Stimulated activated CD8-positive, alpha-beta memory T cell treated with anti-CD3 and anti-CD28 coated beads, Interleukin-2, amount 100 ng/mL, for 48 hours (primary cell): ENCODE results near the gene NQO2.
"Not testable (repeated sequence)": the region's sequence is repeated elsewhere in the genome, so short reads cannot be mapped to it uniquely, and the experiment has no call there.

Experiments
- DNase-seq, 2 donors: peaks; one replicate each; pipeline ENCODE4 v3.0.0-alpha.2; 2020; ENCODE audit warnings: low read depth in 2 of 2

NQO2 gene

DNA sequence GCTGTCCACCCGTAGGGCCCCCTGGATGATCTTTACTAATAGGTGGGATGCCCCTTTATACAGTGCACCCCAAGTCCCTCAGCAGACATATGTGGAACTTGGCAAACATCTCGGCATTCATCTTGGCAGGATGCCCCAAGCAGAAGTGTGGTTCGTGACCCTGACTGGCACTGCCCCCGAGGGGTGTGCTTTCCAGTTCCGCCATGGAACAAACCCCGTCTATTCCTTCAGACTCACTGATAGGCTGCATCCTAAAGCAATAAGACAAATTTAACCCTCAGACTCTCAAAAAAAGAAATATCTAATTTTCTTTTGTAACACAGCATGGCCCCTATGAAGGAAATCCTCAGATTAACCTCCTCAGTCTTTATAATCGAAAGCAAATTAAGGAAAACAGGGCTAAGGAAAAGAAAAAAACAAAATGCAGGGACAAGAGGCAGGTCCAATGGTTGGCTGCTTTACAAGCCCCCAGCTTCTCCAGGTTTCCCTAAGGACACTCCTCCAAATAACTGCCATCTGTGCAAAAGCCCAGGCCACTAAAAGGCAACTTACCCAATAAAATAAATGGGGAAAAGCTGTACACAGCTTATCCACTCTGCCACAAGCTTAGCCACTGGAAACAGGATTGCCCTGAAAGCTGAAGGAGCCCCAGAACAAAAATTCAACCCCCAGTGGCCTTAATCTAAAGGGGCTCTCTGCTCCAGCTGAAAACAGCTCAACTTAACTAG, 38.1 kb downstream of the NQO2 start:
- no peak for DNase-seq

DNA sequence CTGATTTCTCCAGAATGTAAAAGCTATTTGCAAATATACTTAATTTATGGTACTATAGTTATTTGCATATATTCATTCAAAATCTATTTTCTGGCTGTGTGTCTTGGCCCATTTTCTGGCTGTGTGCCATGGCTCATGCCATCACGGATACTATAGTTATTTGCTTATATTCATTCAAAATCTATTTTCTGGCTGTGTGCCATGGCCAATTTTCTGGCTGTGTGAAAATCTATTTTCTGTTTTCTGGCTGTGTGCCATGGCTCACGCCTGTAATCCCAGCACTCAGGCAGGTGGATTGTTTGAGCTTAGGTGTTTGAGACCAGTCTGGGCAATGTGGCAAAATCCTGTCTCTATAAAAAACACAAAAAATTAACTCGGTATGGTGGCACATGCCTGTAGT, 39.7 kb downstream of the NQO2 start:
- DNase-seq = no peak

DNA sequence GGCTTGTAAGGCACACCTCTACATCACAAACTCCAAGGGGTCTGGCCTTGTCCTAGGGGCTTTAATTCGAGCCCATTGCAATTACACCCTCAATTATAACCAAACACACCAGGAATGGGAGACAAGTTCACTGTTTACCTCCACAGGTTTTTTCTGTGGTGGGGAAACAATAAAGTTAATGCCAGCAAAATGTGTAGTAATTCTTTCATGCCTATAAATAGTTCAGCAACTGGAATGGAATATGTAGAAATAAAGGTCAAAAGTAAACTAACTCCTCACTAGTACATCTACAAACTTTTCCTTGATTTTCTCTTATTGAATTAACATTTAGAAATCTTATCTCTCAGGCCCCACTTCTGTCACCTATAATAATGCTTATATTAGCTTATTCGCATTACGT, 41.5 kb downstream of the NQO2 start:
- DNase-seq = no peak

DNA sequence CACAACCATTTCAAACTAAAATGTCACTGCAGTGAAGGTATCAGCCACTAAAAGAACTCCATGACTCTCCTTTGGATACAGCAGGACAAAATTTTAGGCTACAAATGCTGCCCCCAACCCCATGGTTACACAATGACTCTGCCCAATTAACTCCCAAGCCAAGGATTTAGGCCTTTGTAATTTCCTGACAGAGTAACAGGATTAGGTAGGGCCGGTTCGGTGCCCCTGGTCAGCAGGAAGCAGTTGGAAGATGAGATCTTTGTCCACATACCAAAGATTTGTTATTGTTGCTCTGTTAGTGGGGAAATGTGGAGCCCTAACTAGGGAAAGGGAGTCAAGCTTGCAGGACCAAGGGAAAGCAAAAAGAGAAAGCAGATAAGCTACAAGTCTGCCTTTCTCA, 41.9 kb downstream of the NQO2 start:
- DNase-seq = no peak

DNA sequence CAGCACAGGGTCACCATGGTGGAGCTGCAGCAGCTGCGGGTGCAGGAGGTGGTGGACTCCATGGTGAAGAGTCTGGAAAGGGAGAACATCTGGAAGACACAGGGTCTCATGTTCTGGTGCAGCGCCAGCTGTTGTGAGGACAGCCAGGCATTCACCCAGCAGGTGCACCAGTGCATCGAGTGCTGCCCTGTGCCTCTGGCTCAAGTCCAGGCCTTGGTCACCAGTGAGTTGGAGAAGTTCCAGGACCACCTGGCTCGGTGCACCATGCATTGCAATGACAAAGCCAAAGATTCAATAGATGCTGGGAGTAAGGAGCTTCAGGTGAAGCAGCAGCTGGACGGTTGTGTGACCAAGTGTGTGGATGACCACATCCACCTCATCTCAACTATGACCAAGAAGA, 45.7 kb downstream of the NQO2 start:
- no peak for DNase-seq

DNA sequence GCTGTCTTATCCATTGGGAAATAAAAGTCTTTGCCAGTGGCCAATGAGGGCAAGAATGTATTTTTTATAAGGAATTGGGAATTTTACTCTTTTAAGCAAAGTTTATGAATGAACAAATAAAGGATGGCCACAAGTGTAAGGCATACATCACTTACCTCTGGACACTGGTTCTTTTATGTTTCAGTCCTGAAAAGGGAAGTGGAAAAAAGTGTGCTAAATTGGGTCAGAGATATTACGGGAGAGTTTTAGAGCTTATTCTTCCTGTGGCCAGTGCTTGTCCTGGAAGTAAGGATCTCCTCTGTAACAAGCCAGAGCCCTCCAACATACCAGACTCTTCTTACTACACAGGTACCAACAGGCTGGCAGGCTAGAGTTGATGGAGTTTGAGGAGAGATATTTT, 46.1 kb downstream of the NQO2 start:
- DNase-seq = no peak

DNA sequence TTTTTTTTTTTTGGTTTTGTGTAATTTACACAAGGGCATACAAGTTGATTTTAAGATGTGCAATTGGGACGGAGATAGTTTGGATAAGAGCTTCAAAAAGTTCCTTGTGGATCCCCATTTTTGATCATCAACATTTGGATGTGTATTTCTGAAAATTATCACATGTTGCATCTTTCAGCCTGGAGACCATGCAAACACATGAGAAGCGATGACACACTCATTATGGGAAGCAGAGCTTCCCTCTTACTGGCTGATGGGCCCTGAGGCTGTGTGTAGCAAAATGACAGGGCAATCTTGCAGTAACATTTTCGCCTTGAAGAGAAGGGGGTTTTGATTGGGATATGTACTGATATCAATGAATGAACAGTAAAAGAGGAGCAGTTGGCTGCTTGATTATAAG, 46.6 kb downstream of the NQO2 start:
- no peak for DNase-seq

DNA sequence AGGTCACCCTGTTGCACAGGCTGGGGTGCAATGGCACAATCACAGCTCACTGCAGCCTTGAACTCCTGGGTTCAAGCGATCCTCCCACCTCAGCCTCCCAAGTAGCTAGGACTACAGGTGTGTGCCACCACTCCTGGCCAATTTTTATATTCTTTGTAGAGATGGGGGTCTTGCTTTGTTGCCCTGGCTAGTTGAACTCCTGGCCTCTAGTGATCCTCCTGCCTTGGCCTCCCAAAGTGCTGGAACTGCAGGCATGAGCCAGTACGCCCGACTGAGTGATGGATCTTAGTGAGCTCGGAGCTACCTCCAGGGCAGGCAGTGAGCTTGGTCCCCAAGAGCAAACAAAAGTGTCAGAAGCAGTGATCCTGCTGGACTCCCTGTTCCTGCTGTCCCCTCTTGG, 48.3 kb downstream of the NQO2 start:
- DNase-seq = not testable (repeated sequence)

DNA sequence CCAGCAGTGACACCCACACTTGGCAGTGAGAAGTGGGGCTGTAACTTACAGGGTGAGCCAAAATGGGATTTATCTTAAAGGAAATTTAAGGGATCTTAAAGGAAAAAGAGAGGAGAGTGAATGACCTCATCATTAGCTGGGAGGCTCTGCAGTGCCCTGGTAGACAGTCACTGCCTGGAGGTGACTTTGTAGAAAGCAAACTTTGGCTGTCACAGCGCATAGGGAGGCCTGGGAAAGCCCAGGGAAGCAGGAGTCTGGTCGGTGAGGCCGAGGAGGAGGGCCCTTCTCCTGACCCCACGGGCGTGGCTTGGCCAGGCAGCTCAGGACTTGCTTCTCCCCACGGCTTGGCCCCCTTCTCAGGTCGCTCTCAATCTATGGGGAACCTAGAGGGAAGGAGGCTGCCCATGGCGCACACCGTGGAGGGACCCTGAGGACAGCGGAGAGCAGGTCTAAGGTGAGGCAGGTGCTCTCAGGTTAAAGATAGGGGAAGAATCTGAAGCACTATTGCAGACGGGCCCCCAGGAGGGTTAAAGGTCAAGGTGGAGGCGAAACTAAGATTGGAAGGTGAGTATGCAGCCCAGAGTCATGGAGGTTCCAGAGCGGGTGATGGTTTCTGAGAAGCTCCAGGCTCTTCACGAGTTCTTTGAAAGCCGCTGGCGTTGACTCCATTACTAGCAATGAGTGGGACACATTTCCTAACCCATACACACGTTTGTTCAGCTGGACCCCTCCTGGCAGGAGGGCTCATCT, 53.0 kb downstream of the NQO2 start:
- DNase-seq = no peak

DNA sequence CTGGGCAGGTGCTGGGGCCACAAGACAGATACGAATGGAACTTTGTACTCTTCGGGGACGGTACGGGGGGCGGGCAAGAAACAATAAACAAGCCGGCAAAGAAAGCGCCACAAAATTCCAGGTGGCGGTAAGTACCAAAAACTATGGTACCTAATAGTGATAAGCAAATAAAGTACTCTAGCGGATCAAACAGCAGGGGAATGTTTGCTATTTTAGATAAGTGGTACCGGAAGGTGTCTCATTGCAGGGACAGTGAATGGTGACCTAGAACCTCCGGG, 53.5 kb downstream of the NQO2 start:
- DNase-seq = no peak

DNA sequence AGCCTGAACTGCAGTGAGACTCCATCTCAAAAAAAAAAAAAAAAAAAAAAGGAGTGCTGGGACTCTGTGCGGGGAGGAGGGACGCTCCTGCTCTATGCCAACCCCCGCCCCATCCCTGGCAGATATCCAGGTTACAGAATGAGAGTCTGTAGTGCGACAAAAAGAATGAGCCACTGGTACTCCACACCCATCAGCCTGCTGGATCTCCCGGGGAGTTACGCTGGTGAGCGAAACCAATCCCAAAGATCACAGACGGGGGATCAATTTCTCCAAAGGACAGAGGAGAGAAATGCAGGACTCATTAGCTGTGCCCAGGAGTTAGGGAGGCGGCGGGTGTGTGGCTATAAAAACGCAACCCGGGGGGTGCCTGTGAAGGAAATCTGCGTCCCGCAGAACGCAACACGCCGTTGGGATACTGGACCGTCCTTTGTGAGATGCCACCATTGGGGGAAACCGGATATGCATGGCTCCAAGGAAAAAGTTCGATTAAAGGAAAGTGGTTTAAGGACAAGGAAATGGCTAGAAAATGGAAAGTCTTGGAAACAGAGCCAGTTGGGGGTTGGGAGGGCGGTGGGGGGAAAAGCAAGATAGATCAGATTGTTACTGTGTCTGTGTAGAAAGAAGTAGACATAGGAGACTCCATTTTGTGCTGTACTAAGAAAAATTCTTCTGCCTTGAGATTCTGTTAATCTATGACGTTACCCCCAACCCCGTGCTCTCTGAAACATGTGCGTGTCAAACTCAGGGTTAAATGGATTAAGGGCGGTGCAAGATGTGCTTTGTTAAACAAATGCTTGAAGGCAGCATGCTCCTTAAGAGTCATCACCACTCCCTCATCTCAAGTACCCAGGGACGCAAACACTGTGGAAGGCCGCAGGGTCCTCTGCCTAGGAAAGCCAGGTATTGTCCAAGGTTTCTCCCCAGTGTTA, 54.8 kb downstream of the NQO2 start:
- DNase-seq = not testable (repeated sequence)

DNA sequence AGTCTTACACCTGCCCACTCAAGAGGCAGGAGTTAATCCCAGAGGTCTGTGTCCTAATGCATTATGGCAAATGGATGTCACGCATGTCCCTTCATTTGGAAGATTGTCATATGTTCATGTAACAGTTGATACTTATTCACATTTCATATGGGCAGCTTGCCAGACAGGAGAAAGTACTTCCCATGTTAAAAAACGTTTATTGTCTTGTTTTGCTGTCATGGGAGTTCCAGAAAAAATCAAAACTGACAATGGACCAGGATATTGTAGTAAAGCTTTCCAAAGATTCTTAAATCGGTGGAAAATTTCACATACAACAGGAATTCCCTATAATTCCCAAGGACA, 55.4 kb downstream of the NQO2 start:
- not testable (repeated sequence) for DNase-seq

DNA sequence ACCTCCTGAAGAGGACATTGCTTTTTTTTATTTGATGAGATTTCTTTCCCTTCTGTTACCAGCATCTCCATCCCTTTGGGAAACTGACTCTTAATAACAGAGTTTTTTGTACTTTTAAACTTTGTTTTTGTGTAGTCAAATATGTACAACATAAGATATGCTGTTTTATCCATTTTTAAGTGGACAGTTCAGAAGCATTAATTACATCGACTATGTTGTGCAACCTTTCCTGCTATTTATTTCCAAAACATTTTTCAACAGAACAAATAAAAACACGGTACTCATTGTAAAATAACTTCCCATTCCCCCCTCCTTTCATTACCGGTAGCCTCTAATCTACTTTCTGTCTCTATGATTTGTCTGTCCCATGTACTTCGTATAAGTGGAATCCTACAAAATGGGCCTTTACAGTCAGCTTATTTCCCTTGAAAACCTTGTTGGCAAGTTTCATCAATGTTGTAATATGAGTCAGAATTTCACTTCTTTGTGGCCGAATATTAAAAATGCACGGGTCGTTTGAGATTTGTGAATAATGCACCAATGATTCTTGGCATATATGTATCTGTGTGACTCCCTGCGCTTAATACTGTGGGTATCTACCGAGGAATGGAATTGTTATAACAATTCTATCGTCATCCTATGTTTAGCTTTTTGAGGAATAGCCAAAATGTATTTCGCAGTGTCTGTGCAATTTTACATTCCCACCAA, 57.5 kb downstream of the NQO2 start:
- DNase-seq = no peak

DNA sequence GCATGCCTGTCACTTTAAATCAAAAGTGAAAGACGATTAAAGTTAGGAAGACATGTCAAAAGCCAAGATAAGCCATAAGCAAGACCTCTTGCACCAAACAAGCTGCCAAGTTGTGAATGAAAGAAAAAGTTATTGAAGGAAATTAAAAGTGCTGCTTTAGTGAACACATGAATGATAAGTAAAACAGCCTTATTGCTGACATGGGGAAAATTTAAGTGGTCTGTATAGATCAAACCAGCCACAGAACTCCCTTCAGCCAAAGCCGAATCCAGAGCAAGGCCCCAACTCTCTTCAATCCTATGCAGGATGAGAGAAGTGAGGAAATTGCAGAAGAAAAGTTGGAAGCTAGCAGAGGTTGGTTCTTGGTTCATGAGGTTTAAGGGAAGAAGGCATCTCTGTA, 59.3 kb downstream of the NQO2 start:
- no peak for DNase-seq

DNA sequence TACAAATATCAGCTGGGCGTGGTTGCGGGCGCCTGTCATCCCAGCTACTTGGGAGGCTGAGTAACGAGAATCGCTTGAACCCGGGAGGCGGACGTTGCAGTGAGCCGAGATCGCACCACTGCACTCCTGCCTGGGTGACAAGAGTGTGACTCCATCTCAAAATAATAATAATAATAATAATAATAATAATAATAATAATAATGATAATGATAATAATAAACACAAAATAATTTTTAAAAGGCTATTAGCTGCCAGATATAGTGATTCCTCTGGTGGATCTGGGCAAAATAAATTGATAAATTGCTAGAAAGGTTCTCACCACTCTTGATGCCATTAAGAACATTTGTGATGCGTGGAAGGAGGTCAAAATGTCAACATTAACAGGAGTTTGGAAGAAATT, 60.4 kb downstream of the NQO2 start:
- DNase-seq = not testable (repeated sequence)

DNA sequence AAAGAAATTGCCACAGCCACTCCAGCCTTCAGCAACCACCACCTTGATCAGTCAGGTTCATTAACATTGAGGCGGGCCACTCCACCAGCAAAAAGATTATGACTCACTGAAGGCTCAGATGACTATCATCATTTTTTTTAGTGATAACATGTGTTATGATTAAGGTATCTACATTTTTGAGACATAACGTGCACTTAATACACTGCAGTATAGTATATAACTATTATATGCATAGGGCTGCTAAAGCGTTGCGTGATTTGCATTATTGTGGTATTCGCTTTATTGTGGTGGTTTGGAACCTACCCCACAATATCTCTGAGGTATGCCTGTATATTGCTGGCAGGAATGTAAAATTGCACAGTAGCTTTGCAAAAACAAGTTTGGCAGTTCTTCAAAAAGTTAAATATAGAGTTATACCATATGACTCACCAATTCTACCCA, 61.8 kb downstream of the NQO2 start:
- DNase-seq = no peak

DNA sequence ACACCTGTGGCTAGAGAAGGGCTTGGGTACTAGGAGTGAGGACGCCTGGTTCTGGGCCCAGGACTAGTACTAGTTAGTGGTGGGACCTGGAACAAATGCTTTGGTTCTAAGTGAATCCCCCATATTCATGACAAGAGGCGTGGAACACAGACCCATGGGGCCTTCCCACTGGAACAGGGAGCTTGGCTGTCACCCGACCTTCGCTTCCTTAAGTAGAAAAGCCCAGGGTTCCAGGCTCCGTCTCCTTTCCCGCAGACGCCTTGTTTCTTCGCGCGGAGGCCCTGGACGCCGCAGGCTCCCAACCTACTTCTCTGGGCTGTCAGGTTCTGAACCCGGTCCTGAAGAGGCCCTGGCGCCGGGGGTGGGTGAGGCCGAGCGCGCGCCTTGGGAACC, 63.6 kb downstream of the NQO2 start:
- not testable (repeated sequence) for DNase-seq

DNA sequence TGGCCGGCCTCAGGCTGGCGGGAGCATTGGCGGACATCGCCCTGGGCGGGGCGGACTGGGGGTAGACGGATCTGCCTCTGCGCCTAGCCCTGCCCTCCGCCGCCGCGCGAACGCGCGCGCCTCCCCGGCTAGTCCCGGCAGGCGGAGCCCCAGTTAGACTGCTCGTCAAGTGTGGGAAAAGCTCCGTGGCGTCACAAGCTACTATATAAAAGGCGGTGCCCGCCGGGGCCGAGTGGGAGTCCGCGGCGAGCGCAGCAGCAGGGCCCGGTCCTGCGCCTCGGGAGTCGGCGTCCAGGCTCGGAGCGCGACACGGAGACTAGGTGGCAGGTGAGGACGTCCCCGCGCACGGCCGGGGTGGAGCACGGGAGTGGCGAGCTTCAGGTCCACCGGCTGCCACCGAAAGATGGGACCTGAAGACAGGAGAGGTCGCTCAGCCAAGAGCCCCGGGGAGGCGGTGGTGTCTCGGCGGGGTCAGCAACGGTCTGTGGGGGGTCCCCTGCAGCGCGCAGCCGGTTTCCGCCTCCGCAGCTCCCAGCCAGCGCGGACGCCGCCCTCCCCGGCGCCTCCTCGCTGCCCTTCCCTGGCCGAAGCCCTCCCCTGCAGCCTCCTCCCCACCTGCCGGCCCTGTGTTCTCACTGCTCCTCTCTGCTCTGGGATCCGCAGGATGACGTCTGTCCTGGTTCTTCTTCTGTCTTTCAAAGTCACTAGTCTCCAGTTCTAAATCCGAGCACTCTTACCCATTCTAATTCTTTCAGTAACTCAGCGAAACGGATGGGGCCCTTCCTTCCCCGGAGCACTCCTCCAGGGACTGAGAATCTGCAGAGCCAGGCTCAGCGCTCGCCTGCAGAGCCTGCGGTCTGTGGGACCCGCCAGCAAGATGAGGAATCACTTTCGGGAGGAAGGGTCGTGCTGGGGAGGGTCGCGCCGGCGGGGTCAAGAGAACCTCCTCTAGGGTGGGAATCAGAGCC, 64.3 kb downstream of the NQO2 start:
- peak; percentile 83 to 89 for DNase-seq

DNA sequence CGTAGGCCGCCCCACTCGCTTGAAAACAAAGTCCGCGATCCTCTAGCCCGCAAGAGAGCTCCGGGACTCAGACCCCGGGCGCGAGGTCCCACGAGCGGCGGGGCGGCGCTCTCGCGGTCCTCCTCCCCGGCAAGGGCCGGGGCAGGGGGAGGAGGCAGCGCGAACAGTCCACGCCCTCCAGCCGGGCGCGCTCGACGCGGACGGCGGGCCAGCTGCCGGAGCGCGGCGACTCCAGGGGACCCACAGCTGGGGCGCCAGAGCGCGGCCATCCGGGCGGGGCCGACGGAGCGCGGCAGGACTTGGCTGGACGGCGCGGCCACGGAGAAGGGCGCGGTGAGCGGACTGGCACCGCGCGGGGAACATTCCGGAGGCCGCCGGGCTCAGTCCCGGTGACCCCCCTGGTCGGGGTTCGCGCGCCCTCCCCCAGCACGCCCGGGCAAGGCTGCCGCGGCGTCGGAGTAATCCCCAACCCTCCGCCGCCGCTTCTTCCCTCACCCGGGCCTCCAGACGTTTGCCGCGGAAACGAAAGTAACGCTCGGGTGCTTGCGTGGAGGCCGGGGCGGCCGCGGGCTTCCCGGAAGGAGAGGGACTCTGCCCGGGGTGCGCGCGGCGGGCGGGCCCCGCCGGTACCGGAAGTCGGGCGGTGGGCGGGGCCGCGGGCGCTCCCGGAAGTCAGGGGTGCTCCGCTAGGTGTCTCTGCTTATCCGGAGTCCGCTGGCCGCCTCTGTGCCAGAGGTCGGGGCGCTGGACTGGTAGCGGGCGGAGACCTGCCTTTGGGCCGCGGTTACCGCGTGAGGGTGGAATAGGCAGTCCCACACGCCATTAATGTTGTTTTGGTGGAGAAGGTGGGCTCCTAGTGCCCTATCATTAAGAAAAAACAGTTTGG, 68.9 kb downstream of the NQO2 start, which contains the start of gene RIPK1:
TSS of gene RIPK1 (plus strand) at position 166 of the 886 bp plus-strand sequence. CDS start 8,330 bp downstream, outside the sequence.
- peak; percentile 93 for DNase-seq
